HPDE6-E6E7 (cell line): ENCODE results near the gene ATRIP.
A peak's percentile ranks its signal among the peaks of the same experiment; 100 is the strongest.
"Not testable (repeated sequence)": the region's sequence is repeated elsewhere in the genome, so short reads cannot be mapped to it uniquely, and the experiment has no call there.

ENCODE experiments used
- DNase-seq: peaks from one replicate; pipeline ENCODE4 v3.0.0; 2011; ENCODE audit warnings: missing footprints; ENCODE audit errors: extremely low spot score

Gene ATRIP

DNA sequence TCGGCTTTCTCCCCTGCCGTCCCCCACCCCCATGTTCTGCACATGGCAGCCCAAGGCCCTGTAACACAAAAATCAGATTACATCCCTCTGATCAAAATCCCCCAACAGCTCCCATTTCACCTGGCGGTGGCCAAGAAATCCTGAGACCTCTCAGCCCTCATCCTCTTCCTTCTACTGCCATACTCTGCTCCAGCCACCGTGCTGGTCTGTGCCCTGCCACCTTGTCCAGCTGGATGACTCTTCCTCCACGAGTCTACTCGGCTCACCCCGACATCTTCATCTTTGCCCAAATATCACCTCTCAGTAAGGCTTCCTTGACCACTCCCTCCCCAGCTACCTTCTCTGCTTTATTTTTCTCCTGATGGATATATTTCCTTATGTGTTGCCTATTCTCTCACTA lies 9.7 kb upstream of the ATRIP start:
- no peak for DNase-seq

DNA sequence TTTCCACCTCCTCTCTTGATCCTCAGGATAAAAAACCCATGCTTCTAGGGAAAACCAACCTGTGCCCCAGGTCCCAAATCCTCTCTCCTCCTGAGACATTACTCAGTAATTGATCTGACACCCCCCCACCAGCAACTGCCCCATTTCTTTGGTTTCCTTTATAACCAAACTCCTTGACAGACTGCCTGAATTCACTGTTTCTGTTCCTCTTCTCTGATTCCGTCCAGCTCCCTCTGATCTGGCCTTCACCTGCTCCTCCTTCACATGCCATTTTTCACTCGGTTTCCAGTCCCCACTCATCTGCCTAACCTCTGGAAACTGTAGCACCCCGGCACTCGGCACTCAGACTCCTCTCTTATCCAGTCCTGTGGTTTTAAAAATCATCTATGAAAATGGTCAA lies 8.7 kb upstream of the ATRIP start:
- no peak for DNase-seq

DNA sequence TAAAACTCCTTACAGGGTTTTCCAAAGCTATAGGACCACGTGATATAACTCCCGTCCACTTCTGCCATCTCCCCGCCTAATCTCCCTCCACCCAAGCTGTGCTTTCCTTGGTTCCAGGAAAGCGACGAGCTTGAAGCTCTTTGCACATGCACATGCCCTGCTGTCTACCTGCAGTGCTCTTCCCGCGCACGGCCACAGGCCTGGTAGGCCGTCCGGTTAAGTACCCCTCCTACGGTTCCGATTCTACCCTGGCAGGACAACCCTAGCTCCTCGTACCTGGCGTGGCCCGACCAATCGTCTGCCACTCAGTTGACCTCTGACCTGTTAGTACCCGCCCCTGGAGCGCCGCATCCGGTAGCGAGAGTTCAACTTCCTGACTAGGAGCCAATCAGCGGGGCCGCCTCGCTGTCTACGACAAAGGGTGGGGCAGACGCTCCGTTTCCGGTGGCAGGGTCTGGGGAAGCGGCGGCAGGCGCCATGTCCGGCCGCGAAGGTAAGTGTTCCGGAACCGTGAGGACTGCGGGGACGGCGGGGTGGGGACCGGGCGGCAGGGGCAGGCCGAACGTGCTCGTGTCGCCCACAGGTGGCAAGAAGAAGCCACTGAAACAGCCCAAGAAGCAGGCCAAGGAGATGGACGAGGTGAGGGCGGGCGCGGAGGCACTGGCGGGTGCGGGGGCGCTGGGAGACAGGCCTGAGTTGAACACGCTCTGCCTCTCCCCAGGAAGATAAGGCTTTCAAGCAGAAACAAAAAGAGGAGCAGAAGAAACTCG lies 6.5 kb upstream of the ATRIP start, which contains the start of the genes CCDC51 and TMA7:
Gene CCDC51, minus strand, starts transcription at position 300 of the 770 bp plus-strand sequence. CDS start 4,991 bp downstream, outside the sequence.
Gene TMA7, plus strand, starts transcription at position 438 of the 770 bp plus-strand sequence. Its CDS starts 40 bp downstream, at position 478.
- DNase-seq, result peak; percentile 77

DNA sequence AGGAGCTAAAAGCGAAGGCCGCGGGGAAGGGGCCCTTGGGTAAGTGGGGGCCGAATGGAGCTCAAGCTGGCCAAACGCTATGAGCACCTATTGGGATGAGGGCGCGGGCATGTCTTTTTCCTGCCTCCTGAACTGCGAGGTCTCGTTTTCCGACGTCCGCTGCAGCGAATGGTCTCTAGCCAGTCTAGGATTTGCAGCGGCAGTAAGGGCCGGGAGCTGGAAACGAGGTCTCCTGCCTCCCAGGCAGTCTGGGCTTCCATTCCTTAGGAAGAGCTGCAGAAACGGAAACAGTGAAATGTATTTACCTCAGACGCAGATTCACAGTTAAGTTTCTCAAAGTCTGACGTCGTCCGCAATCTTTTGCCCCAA lies 6.0 kb upstream of the ATRIP start:
- no peak for DNase-seq

DNA sequence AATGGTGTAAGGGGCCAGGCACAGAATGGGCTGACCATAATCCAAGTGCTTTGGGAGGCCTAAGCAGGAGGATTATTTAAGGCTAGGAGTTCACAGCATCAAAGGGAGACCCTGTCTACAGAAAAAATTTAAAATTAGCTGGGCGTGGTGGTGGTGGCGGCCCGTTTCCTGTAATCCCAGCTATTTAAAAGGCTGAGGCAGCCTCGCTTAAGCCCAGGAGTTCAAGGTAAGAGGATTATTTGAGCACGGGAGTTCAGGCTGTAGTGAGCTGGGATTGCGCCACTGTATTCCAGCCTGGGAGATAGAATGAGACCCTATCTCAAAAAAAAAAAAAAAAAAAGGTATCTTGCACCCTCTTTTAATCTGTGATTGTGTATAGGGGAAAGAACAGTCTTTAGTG lies 4.6 kb upstream of the ATRIP start:
- DNase-seq, result no peak

DNA sequence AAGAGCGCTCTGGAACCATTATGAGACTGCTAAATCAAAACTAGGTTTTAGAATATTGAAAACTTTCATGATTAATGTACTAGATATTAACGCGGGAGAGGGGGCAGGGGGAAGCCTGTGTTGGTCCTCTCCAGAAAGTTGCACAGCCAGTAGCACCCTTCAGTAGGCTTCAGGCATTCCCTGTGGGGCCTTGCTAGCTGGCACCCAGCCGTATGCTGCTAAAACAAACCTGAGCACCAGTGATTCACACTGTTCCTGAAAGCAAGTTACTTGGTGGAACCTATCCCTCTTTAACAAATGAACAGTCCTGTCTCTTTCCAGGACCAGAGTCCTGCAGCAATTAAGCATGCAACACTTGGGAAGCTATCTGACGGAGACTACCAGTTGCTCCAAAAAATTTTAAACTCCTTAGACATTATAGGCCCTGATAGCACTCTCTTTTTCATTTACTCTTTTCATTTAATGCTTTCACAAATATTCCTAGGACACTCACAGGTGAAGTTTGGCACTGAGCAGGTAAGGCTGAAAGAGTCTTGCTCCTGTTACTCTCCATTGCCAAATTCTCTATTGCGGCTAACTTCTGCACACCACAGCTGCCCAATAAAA lies 1.2 kb upstream of the ATRIP start:
- DNase-seq, result no peak

DNA sequence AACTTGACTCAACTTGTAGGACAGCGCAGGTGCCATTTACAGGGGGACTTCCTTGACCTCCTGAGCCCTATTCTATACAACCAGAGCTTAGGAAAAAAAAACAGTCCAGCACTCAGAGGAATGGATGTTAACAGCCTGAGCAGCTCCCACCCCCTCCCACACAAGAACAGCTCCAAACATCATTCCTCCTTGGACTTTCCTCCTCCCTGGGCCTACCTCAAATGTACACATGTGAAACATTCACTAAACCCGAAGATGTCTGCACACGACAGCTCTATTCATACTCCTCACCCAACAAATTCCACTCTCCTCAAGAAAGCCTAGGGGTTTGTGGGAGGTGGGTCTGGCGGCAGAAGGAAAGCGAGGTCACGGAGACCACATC lies 503 bp upstream of the ATRIP start:
- no peak for DNase-seq

DNA sequence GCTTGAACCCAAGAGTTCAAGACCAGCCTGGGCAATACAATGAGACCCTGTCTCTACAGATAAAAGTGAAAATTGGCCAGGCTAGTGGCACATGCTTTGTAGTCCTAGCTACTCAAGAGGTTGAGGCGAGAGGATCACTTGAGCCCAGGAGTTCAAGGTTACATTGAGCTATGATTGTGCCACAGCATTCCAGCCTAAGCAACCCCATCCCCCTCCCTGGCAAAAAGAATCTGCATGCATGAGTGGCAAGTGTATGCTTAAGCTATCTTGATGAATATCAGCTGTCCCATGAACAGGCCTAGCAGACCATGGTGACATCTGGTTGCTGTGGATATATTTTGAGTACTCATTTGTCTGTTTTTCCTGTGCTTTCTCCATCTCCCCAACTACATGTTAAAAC lies 4.7 kb downstream of the ATRIP start:
- no peak for DNase-seq

DNA sequence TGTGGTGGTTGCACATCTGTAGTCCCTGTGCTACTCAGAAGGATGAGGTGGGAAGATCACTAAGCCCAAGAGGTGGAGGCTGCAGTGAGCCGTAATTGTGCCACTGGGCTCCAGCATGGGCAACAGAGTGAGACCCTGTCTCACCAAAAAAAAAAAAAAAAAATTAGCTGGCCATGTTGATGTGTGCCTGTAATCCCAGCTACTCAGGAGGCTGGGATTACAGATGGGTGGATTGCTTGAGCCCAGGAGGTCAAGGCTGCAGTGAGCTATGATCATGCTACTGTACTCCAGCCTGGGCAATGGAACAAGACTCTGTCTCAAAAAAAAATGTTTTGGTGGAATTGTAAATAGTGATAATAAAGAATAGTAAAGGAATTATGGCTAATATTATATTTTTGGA lies 9.9 kb downstream of the ATRIP start:
- DNase-seq, result no peak

DNA sequence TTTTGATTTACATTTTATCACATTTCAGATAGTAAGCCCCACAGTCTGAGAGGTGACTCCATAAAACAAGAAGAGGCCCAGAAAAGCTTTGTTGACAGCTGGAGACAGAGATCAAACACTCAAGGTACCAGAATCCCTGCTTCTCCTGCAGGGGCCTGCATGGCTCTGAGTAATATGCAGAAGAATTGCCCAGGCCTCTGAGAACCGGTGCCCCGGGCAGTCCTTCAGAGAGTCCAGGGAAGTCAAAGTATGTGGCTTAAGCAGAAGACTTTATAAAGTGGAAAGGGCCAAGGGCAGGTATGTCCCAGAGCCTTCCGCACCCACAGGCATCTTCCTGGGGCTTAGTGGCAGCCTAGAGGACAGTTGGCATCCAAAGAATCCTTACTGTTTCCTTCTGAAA lies 12.8 kb downstream of the ATRIP start:
- no peak for DNase-seq

DNA sequence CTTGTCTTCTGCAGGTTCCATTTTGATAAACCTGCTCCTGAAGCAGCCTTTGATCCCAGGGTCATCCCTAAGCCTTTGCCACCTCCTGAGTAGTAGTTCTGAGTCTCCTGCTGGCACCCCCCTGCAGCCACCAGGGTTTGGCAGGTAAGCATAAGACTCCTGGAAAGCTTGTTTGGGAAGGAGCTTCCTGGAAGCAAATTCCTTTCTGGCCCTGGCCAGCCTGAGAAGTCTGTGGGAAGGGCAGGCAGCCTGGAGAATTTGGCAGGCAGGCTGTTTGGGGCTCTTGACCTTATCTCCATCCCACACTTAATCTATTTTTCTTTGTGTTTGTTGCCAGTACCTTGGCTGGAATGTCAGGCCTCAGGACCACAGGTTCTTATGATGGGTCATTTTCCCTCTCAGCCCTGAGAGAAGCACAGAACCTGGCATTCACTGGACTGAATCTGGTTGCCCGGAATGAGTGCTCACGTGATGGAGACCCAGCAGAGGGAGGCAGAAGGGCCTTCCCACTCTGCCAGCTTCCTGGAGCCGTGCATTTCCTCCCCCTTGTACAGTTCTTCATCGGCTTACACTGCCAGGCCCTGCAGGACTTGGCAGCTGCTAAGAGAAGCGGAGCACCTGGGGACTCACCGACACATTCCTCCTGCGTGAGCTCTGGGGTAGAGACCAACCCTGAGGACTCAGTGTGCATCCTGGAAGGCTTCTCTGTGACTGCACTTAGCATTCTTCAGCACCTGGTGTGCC lies 13.4 kb downstream of the ATRIP start:
- DNase-seq, result no peak

DNA sequence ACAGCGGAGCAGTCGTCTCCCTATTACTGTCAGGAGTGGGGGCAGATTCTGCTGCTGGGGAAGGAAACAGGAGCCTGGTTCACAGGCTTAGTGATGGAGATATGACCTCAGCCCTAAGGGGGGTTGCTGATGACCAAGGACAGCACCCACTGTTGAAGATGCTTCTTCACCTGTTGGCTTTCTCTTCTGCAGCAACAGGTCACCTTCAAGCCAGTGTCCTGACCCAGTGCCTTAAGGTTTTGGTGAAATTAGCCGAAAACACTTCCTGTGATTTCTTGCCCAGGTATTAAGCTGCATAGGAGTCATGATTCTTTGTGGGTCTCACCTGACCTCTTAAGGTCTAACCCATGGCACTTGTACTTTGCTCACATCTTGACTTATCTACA lies 14.0 kb downstream of the ATRIP start:
- no peak for DNase-seq

DNA sequence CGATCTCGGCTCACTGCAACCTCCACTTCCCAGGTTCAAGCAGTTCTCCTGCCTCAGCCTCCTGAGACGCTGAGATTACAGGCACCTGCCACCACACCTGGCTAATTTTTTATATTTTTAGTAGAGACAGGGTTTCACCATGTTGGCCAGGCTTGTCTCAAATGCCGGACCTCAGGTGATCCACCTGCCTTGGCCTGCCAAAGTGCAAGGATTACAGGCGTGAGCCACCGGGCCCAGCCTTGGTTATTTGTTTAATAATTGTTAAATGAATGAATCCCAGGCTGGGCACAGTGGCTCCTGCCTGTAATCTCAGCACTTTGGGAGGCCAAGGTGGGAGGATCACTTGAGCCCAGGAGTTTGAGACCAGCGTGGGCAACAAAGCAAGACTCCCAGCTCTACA lies 15.2 kb downstream of the ATRIP start:
- DNase-seq, result not testable (repeated sequence)

DNA sequence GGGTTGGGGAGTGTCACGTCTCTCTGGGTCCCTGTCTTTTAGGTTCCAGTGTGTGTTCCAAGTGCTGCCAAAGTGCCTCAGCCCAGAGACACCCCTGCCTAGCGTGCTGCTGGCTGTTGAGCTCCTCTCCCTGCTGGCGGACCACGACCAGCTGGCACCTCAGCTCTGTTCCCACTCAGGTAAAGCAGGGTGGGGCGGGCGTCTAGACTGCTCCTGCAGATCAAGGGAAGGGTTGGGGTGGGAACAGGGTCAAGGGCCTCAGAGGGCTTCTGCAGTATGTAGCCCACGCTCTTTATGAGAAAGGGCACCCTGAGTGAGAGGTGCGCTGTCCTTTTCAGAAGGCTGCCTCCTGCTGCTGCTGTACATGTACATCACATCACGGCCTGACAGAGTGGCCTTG lies 17.2 kb downstream of the ATRIP start:
- no peak for DNase-seq

DNA sequence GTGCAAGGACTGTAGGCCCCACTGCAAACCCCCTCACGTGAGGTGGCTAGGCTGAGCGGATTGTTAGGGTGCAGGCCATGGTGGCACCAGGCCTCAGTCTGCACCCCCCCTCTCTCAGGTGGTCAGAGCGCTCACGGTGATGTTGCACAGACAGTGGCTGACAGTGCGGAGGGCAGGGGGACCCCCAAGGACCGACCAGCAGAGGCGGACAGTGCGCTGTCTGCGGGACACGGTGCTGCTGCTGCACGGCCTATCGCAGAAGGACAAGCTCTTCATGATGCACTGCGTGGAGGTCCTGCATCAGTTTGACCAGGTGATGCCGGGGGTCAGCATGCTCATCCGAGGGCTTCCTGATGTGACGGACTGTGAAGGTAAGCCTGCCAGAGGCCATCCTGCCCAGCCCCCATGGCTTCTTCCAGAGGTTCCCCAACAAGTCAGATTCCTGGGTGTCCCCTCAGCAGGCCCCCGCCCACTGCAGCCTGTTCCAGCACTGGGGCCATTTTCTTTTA lies 18.2 kb downstream of the ATRIP start:
- no peak for DNase-seq

DNA sequence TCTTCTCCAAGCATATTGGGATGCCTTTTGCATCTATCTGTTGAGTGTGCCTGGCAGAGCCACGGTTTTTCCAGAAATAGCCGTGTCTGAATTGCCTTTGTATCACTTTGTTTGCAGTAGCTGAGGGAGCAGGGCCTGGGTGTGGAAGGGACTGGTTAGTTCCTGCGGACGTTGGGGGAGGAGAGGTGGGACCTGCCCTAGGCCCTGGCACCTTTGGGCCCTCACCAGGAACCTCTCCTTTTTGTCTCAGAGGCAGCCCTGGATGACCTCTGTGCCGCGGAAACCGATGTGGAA lies 18.6 kb downstream of the ATRIP start:
- no peak for DNase-seq

DNA sequence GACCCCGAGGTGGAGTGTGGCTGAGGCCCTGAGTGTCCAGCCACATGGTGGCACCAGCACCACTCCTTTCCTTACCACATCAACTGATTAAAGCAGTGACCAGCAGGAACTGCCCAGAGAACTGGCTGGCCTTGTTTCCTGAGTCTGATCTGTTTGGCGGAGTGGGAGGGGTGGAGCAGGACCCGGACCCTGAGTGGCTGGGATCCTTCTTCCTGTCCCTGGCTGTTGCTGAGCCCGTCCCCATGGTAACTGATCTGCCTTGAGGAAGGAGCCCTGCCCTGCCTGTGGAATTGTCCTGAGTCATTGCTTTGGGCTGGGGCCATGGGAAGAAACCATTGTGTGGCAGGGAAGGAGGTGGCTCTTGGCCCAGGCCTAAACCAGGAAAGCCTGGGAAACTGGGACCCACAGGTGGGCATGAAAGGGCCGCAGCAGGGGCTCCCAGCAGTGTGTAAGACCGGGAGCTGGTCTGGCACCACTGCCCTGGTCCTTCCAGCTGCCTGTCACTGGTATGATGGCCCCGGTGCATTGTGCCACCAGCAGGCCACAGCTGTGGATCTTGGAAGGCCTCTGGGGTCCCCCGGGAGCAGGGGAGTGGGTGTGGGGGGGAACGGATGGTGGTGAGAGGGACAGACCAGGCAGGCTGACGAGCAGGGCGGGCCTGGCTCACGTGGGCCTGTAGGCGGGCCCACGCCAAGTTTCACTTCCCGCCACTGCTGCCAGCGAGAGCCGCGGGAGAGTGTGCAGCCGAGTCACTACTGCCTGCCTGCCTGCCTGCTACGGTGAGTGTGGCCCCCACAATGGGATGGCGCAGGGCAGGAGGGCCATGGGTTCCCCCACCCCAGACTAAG lies 19.2 kb downstream of the ATRIP start:
- peak; percentile 88 for DNase-seq

DNA sequence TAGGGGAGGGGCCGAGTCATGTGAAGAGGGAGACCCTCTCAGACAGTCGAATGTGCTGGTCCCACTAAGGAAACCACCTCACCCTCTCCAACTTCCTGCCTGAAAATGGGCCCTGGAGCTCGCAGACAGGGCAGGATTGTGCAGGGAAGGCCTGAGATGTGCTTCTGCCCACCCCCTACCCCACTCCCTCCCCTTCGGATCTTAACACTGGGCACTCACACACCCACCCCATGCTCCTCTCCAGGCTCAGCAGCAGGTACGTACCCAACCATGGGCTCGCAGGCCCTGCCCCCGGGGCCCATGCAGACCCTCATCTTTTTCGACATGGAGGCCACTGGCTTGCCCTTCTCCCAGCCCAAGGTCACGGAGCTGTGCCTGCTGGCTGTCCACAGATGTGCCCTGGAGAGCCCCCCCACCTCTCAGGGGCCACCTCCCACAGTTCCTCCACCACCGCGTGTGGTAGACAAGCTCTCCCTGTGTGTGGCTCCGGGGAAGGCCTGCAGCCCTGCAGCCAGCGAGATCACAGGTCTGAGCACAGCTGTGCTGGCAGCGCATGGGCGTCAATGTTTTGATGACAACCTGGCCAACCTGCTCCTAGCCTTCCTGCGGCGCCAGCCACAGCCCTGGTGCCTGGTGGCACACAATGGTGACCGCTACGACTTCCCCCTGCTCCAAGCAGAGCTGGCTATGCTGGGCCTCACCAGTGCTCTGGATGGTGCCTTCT lies 20.0 kb downstream of the ATRIP start:
- no peak for DNase-seq

DNA sequence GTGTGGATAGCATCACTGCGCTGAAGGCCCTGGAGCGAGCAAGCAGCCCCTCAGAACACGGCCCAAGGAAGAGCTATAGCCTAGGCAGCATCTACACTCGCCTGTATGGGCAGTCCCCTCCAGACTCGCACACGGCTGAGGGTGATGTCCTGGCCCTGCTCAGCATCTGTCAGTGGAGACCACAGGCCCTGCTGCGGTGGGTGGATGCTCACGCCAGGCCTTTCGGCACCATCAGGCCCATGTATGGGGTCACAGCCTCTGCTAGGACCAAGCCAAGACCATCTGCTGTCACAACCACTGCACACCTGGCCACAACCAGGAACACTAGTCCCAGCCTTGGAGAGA lies 20.5 kb downstream of the ATRIP start:
- DNase-seq, result no peak

DNA sequence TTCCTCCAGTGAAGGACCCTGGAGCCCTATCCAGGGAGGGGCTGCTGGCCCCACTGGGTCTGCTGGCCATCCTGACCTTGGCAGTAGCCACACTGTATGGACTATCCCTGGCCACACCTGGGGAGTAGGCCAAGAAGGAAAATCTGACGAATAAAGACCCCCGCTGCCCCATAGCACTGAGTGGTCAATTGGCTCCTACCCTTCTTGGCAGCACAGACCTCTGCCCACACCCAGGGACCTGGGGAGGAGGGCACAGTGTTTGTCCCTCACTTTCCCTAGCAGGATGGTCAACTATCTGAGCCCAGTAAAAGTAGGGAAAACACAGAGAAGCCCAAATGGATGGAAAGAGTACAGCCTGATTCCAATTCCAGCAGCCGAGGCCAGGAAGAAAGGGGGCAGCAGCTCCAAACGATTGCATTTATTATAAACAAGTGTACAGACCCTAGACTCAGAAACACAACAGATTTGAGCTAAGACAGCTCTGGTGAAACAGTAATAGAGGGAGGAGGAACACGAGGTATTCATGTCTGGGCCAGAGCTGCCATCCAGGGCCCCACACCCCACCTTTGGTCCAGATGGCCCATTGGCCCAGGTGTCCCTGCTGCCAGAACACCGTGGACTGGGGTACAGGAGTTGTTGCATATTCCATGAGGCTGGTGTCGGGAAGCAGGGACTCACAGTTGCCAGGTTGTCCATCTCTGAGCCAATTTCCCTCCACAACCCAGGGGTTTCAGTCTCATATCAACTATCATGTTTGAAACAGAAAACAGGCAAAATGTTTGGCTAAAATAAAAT lies 21.1 kb downstream of the ATRIP start:
- no peak for DNase-seq

DNA sequence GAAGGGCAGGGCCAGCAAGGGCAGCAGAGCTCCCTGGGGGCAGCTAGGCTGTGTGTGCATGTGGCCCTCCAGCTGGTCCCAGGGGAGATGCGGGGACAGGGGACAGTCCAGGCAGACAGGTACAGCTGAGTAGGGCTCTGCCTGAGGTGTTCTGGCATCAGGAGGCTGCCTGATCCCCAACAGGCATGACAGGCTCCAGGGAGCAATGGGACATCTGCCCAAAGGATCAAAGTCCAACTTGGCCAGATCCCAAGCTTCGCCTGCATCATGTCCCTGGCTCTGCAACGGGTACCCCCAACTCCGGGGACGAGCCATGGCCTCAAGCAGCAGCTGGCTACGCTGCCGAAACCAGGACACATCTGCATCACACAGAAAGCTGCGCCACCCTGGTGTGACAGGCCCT lies 21.8 kb downstream of the ATRIP start:
- DNase-seq, result no peak
